Measurements from ENCODE around the gene CDC14B.

- no peak for TF ChIP-seq CTCF (IDR thresholded peaks at IDR 0.05)
- no peak for TF ChIP-seq POLR2A (IDR thresholded peaks at IDR 0.05)
Measured at GRCh38 chr9:96519787-96520186, 99.9 kb downstream of the CDC14B start.
